H1 (cell line): ENCODE measurements around the gene SNX19. TPM values are rescaled to one million over a fixed set of nuclear protein-coding genes. Genes with fewer than 3 reads are reported as not detected.

Experiments
- CTCF ChIA-PET: fragments of 300-600 bp; sonication (Branson Sonifier 250); formaldehyde crosslinking; loops from one replicate; lab custom pipeline; 2021; ENCODE audit not compliant: partially characterized antibody; lab: Charles Lee
- POLR2A ChIA-PET: fragments of 300-600 bp; sonication (Branson Sonifier 250); formaldehyde crosslinking; loops from one replicate; lab custom pipeline; 2021; ENCODE audit warnings: inconsistent platforms; ENCODE audit not compliant: partially characterized antibody; lab: Charles Lee
- DNase-seq, 2 experiments: peaks; one replicate each; pipeline versions ENCODE4 v3.0.0 to v3.0.0-alpha.2; 2010 to 2022; ENCODE audit warnings: low spot score in 2 of 2, low read depth in 1 of 2, mixed read lengths in 1 of 2
- FAIRE-seq: peaks from 2 replicates; lab custom pipeline; 2011; peaks lifted over from hg19 to GRCh38; lab: Jason Lieb, UNC
- H2AFZ ChIP-seq: 2 replicates; pipeline ENCODE4 v1.8.1; 2012; ENCODE audit warnings: low read length, inconsistent platforms
- H2AK5ac ChIP-seq: 2 replicates; pipeline ENCODE4 v1.6.1; 2013; ENCODE audit warnings: low read depth, low read length
- H2BK120ac ChIP-seq: replicated peaks from 2 replicates; pipeline ENCODE3; 2013; ENCODE audit warnings: low read depth, low read length, inconsistent platforms
- H2BK12ac ChIP-seq: 2 replicates; pipeline ENCODE4 v1.6.1; 2013; ENCODE audit warnings: low read depth, low read length
- H2BK15ac ChIP-seq: 2 replicates; pipeline ENCODE4 v1.6.1; 2013; ENCODE audit warnings: low read length
- H2BK20ac ChIP-seq: 2 replicates; pipeline ENCODE4 v1.6.1; 2013; ENCODE audit warnings: low read length
- H2BK5ac ChIP-seq: 2 replicates; pipeline ENCODE4 v1.6.1; 2013; ENCODE audit warnings: low read depth, low read length
- H3K14ac ChIP-seq: 2 replicates; pipeline ENCODE4 v1.6.1; 2013; ENCODE audit warnings: inconsistent platforms; ENCODE audit not compliant: insufficient read length
- H3K18ac ChIP-seq: 2 replicates; pipeline ENCODE4 v1.6.1; 2013; ENCODE audit warnings: low read length; ENCODE audit errors: extremely low read depth
- H3K23ac ChIP-seq: 2 replicates; pipeline ENCODE4 v1.6.1; 2013; ENCODE audit warnings: inconsistent platforms; ENCODE audit not compliant: insufficient read length
- H3K23me2 ChIP-seq: 2 replicates; pipeline ENCODE4 v1.6.1; 2013; ENCODE audit warnings: low read depth, low read length
- H3K27ac ChIP-seq: 2 replicates; pipeline ENCODE4 v1.6.1; 2011; ENCODE audit warnings: low read depth, low read length, inconsistent platforms
- H3K27me3 ChIP-seq, 4 experiments: replicated peaks in 1 of 4; 1 replicate in 1 of 4; 2 replicates in 3 of 4; pipeline versions ENCODE4 v1.6.1 to v1.8.1; 2011 to 2013; ENCODE audit warnings: low read length in 3 of 4, mild to moderate bottlenecking in 3 of 4, inconsistent platforms in 2 of 4, mixed read lengths in 2 of 4, moderate library complexity in 1 of 4; ENCODE audit not compliant: control insufficient read depth in 3 of 4, insufficient read depth in 3 of 4; ENCODE audit errors: extremely low read depth in 1 of 4
- H3K36me3 ChIP-seq, 4 experiments: 2 replicates each; pipeline versions ENCODE4 v1.6.1 to v1.8.1; 2011 to 2013; ENCODE audit warnings: mild to moderate bottlenecking in 4 of 4, low read length in 3 of 4, moderate library complexity in 2 of 4, control low read depth in 1 of 4, inconsistent platforms in 1 of 4; ENCODE audit not compliant: insufficient read depth in 4 of 4, control insufficient read depth in 2 of 4
- H3K4ac ChIP-seq: replicated peaks from 2 replicates; pipeline ENCODE3; 2013; ENCODE audit warnings: low read length, low read depth, mixed read lengths, inconsistent platforms; ENCODE audit not compliant: insufficient read length
- H3K4me1 ChIP-seq, 4 experiments: replicated peaks in 1 of 4; 1 replicate in 1 of 4; 2 replicates in 3 of 4; pipeline versions ENCODE4 v1.6.1 to v1.8.1; 2011 to 2013; ENCODE audit warnings: low read length in 3 of 4, inconsistent platforms in 2 of 4, mixed read lengths in 1 of 4; ENCODE audit not compliant: insufficient read depth in 4 of 4, control insufficient read depth in 3 of 4
- H3K4me2 ChIP-seq, 2 experiments: 2 replicates each; pipeline versions ENCODE4 v1.6.1 to v1.8.1; 2011 to 2013; ENCODE audit warnings: low read depth in 2 of 2, low read length in 2 of 2, control low read depth in 1 of 2, inconsistent platforms in 1 of 2, mild to moderate bottlenecking in 1 of 2; ENCODE audit not compliant: insufficient read depth in 1 of 2
- H3K4me3 ChIP-seq, 4 experiments: fragments of 200-600, 300-600 bp in 1 of 4; sonication (generic), shearing (Covaris generic), sonication (Bioruptor Twin) in 1 of 4; 2 replicates each; pipeline versions ENCODE4 v1.5.1 to v1.8.1; 2011 to 2016; ENCODE audit warnings: low read length in 4 of 4, low read depth in 3 of 4, control low read depth in 2 of 4, inconsistent platforms in 2 of 4, mild to moderate bottlenecking in 2 of 4, mixed read lengths in 1 of 4, moderate library complexity in 1 of 4; ENCODE audit not compliant: insufficient read depth in 2 of 4; ENCODE audit errors: extremely low read depth in 1 of 4
- H3K56ac ChIP-seq: replicated peaks from 2 replicates; pipeline ENCODE3; 2013; ENCODE audit warnings: low read depth, mild to moderate bottlenecking, mixed read lengths, low read length, inconsistent platforms; ENCODE audit not compliant: insufficient read length
- H3K79me1 ChIP-seq: 2 replicates; pipeline ENCODE4 v1.6.1; 2013; ENCODE audit warnings: low read depth, low read length, control low read depth
- H3K79me2 ChIP-seq, 2 experiments: 2 replicates each; pipeline versions ENCODE4 v1.6.1 to v1.8.1; 2012 to 2013; ENCODE audit warnings: low read length in 2 of 2, mild to moderate bottlenecking in 2 of 2, inconsistent platforms in 1 of 2; ENCODE audit not compliant: insufficient read depth in 2 of 2, control insufficient read depth in 1 of 2
- H3K9ac ChIP-seq, 4 experiments: replicated peaks in 1 of 4; 1 replicate in 1 of 4; 2 replicates in 3 of 4; pipeline versions ENCODE4 v1.6.1 to v1.8.1; 2011 to 2013; ENCODE audit warnings: low read depth in 3 of 4, low read length in 3 of 4, control low read depth in 2 of 4, mild to moderate bottlenecking in 2 of 4, moderate library complexity in 2 of 4, inconsistent platforms in 1 of 4; ENCODE audit errors: extremely low read depth in 1 of 4
- H3K9me3 ChIP-seq, 2 experiments: 2 replicates each; pipeline versions ENCODE4 v1.6.1 to v1.8.1; 2012 to 2013; ENCODE audit warnings: mild to moderate bottlenecking in 2 of 2, moderate library complexity in 2 of 2, control low read depth in 1 of 2, inconsistent platforms in 1 of 2, low read depth in 1 of 2, low read length in 1 of 2, mixed read lengths in 1 of 2; ENCODE audit not compliant: insufficient read depth in 2 of 2
- H4K20me1 ChIP-seq, 2 experiments: replicated peaks in 1 of 2; 2 replicates each; pipeline versions ENCODE3 to v1.8.1; 2011 to 2013; ENCODE audit warnings: inconsistent platforms in 2 of 2, low read length in 2 of 2, mild to moderate bottlenecking in 1 of 2; ENCODE audit not compliant: insufficient read depth in 2 of 2, control insufficient read depth in 1 of 2
- H4K5ac ChIP-seq: 2 replicates; pipeline ENCODE4 v1.6.1; 2013; ENCODE audit warnings: low read length, low read depth, mixed read lengths, inconsistent platforms; ENCODE audit not compliant: insufficient read length
- H4K8ac ChIP-seq: 2 replicates; pipeline ENCODE4 v1.8.0; 2013; ENCODE audit warnings: mild to moderate bottlenecking, moderate library complexity, low read length, inconsistent platforms; ENCODE audit not compliant: insufficient read depth; ENCODE audit errors: extremely low read depth
- H4K91ac ChIP-seq: replicated peaks from 2 replicates; pipeline ENCODE3; 2013; ENCODE audit warnings: low read length, mixed read lengths, inconsistent platforms; ENCODE audit not compliant: insufficient read length
- PHF8 ChIP-seq: fragments of 200-600 bp; sonication (generic); conservative IDR thresholded peaks from 2 replicates; pipeline ENCODE4 v1.7.1; 2012; ENCODE audit warnings: low read depth, mild to moderate bottlenecking, inconsistent platforms, low read length, moderate library complexity
- SAP30 ChIP-seq: fragments of 300-600 bp; sonication (generic); IDR thresholded peaks from 2 replicates; pipeline ENCODE4 v1.7.1; 2012; ENCODE audit warnings: low read length, moderate library complexity, mild to moderate bottlenecking, inconsistent platforms; ENCODE audit not compliant: insufficient read depth, insufficient replicate concordance
- SIRT6 ChIP-seq: IDR thresholded peaks from one replicate; pipeline ENCODE4 v1.7.1; 2012; ENCODE audit warnings: low read length, inconsistent platforms
- WGBS, 2 experiments: shearing (Covaris generic) in 1 of 2; methylation state at CpG; one replicate each; pipeline versions ENCODE4 v1.1.6 to v1.1.7; 2013 to 2015; ENCODE audit warnings: low lambda C conversion rate in 2 of 2, mixed read lengths in 2 of 2, inconsistent platforms in 1 of 2, low coverage in 1 of 2, missing lambda C conversion rate in 1 of 2; ENCODE audit not compliant: insufficient replicate concordance in 2 of 2, insufficient coverage in 1 of 2, insufficient read length in 1 of 2; ENCODE audit errors: extremely low coverage in 1 of 2, missing lambda C conversion rate in 1 of 2; 5-methylcytosine and 5-hydroxymethylcytosine counted together
- polyA plus RNA-seq, 7 experiments: library from polyadenylated mRNA; depleted of rRNA in 3 of 7; stranded (reverse) in 5 of 7; unstranded in 2 of 7; fragments of >200 nt in 5 of 7; fragments of 200-250 nt in 2 of 7; gene quantifications; 1 replicate in 5 of 7; 2 replicates in 1 of 7; 4 replicates in 1 of 7; pipeline versions ENCODE4 v1.2.1 to v1.2.3, GENCODE V29; 2011 to 2013; ENCODE audit warnings: missing spikeins in 2 of 7, mixed read lengths in 2 of 7
- total RNA-seq: library from RNA; stranded (reverse); fragmentation: NEBNext Ultra II Directional; extraction: Animal tissue kit (Norgen Biotek cat#: 25700); gene quantifications from 2 replicates; pipeline ENCODE4 v1.2.1, GENCODE V29; 2021

Gene SNX19
- total and polyA plus RNA-seq, 2 of the 8 experiments (the other 6 are each of a cell fraction or from before 2014, with no cell fraction given), result 15.0 to 25.2 TPM

- Histone ChIP-seq H3K79me2 (no peaks in the 10 kb centered on the region), H4K91ac (no peak overlapping the region), H2BK20ac (no peak overlapping the region), H3K27me3 (no peaks in the 10 kb centered on the region), H2BK12ac (no peak overlapping the region), H3K23me2 (no peaks in the 10 kb centered on the region), H2BK15ac (no peak overlapping the region), H3K9ac (no peak overlapping the region), H4K8ac (no peak overlapping the region), H4K5ac (no peak overlapping the region), H3K23ac (no peak overlapping the region), H3K4me1 (peaks cover 0 to 4% (median 2%) of the 10 kb centered on the region in 4 experiments; a peak in 3 of 7 replicates), H3K4ac (no peak overlapping the region), H2BK120ac (no peak overlapping the region), H3K18ac (no peak overlapping the region), H2BK5ac (no peak overlapping the region), H3K4me2 (no peak overlapping the region), H2AFZ (no peak overlapping the region), H3K14ac (no peak overlapping the region), H4K20me1 (no peaks in the 10 kb centered on the region), H2AK5ac (no peak overlapping the region), H3K36me3 (no peaks in the 10 kb centered on the region), H3K4me3 (no peak overlapping the region), H3K56ac (no peak overlapping the region), H3K27ac (no peak overlapping the region), H3K9me3 (no peaks in the 10 kb centered on the region), H3K79me1 (no peaks in the 10 kb centered on the region)
- no peak for DNase-seq
- ChIA-PET POLR2A (no interaction called here), CTCF (interaction anchor here (1.2 to 1.7 kb wide), 2 partner anchors 30 to 399 kb away, joined by 3 to 5 read pairs; no protein-coding TSS in a partner anchor)
- FAIRE-seq, result no peak
- TF ChIP-seq SAP30, result no peak
- no peak for TF ChIP-seq SIRT6
- no peak for TF ChIP-seq PHF8
- 90% methylated on average over 9 of the region's 9 CpGs; no CpG with 5 or more reads in 1 of the 2 experiments for WGBS, 2 experiments
These were observed 83.5 kb downstream of the SNX19 start for GRCh38 chr11:130832566-130833425.
